NCI-H460 (cell line): ENCODE data around the gene RNF34. TPM values are rescaled to one million over a fixed set of nuclear protein-coding genes. Genes with fewer than 3 reads are reported as not detected.
"Not testable (repeated sequence)": the region's sequence is repeated elsewhere in the genome, so short reads cannot be mapped to it uniquely, and the experiment has no call there.

Source experiments
- DNase-seq: peaks from one replicate; pipeline ENCODE4 v3.0.0-alpha.2; 2016; ENCODE audit warnings: low read depth; ENCODE audit errors: extremely low read depth
- total RNA-seq: library from RNA; depleted of rRNA; stranded (reverse); fragments of >200 nt; shearing (Covaris generic); gene quantifications from 2 replicates; pipeline ENCODE4 v1.2.3, GENCODE V29; 2014

Gene RNF34
- total RNA-seq, 1 experiment from 2014 or later, result 40.6 TPM

DNA sequence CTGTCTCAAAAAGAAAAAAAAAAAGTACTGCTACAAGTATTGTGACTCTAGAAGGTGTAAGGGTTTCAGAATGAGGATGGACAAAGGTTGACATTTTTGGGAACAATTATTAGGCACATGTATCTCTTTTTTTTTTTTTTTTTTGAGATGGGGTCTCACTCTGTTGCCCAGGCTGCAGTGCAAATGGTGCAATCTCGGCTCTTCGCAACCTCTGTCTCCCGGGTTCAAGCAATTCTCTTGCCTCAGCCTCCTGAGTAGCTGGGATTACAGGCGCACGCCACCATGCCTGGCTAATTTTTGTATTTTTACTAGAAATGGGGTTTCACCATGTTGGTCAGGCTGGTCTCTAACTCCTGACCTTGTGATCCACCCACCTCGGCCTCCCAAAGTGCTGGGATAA, 15.0 kb upstream of the RNF34 start:
- not testable (repeated sequence) for DNase-seq

DNA sequence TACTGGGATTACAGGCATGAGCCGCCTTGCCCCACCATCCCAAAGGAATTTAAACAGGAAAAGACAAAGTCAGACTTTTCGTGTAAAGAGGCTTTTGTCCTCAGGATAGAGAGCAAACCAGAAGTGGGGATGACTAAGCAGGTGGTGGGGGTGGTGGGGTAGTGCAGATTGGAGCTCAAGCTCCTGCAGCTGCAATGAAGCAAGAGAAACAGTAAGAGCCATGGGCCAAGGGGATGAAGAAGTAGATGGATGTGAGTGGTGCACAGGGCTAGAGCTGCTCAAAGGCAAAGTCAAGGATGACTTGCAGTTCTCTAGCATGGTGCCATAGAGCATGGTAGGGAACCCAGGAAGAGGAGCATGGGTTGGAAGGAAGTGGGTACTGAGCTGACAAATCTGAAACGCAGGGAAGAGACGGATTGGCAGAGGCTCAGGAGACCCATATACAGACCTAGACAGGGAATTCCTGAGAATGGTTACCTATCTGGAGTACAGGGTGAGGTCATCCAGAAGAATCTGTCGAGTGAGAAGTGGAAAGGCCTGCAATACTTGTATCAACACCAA, 11.4 kb upstream of the RNF34 start:
- no peak for DNase-seq

DNA sequence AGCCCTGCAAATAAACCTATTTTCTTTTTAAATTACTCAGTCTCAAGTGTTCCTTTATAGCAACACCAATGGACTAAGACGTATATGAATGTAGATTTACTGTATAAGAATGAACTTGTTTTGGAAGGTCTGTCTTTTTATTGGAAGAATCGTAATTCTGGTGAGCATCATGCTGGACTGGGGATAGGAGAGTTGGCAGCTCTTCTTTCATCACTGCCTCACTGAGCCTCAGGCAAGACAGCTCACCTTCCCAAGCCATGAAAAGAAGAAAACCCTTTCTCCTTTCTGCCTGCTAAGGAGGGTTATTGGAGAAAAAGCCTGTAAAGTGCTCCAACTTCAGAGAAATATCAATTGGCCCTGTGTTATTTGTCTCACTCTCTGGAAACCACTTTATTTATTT, 9.1 kb upstream of the RNF34 start:
- no peak for DNase-seq

DNA sequence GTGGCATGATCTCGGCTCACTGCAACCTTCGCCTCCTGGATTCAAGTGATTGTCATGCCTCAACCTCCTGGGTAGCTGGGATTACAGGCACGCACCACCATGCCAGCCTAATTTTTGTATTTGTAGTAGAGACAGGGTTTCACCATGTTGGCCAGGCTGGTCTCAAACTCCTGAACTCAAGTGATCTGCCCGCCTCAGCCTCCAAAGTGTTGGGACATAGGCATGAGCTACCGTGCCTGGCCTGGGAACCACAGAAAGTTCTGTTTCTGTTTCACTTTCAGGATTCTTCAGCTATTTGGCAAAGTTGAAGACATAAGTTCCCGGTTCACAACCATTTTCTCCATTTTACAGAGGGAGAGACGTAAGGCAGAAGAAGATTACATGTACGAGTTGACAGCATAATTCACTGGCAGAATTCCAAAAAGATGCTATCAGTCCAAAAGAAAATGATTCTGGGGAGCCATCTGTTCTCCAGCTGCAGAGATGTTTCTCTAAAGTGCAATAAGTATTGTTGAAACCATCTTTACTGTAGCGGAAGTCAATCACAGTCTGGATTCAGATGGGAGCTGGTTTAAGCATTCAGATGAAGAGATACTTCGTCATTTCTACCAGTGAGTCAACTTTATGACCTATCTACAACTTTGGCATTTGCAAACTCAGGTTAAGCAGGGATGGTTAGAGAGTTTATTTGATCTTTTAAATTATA, 8.1 kb upstream of the RNF34 start:
- DNase-seq, result no peak

DNA sequence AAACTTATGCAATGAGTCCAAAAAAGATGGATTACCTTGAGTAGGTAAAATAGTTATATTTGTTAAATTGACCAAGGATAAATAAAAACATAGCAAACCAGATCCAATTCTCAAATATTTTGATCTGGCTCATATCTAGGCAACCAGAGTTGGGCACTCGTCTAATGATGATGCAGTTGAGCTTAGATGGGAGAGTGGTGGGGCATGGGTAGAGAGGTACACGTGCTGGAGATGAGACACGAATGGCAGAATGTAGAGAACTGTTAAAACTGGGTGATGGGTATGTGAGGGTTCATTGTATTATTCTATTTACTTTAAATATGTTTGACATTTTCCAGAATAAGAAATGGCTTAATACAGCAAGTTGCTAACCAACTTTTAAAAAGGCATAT, 7.6 kb upstream of the RNF34 start:
- no peak for DNase-seq

DNA sequence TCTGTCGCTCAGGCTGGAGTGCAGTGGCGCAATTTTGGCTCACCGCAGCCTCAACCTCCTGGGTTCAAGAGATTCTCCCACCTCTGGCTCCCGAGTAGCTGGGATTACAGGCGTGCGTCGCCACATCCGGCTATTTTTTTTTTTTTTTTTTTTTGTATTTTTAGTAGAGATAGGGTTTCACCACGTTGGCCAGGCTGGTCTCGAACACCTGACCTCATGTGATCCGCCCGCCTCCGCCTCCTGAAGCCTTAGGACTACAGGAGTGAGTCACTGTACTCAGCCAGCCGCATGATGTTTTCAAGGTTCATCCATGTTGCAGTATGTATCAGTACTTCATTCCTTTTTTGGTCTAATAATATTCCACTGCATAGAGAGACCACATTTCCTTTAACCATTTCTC, 2.4 kb upstream of the RNF34 start:
- DNase-seq, result no peak

DNA sequence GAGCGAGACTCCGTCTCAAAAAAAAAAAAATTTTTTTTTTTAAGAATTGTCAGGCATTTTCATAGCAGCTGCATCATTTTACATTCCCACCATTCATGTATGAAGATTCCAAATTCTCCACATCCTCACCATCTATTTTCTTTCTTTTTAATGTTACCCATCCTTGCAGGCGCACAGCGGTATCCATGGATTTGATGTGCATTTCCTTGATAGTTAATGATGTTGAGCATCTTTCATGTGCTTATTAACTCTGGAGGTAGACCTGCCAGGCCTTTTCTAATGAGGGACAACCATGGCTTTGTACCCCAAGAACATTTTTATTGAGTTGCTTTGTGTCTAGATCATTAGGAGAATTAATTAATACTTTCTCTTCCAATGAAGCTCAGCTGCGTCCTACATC, 1.6 kb upstream of the RNF34 start:
- no peak for DNase-seq

DNA sequence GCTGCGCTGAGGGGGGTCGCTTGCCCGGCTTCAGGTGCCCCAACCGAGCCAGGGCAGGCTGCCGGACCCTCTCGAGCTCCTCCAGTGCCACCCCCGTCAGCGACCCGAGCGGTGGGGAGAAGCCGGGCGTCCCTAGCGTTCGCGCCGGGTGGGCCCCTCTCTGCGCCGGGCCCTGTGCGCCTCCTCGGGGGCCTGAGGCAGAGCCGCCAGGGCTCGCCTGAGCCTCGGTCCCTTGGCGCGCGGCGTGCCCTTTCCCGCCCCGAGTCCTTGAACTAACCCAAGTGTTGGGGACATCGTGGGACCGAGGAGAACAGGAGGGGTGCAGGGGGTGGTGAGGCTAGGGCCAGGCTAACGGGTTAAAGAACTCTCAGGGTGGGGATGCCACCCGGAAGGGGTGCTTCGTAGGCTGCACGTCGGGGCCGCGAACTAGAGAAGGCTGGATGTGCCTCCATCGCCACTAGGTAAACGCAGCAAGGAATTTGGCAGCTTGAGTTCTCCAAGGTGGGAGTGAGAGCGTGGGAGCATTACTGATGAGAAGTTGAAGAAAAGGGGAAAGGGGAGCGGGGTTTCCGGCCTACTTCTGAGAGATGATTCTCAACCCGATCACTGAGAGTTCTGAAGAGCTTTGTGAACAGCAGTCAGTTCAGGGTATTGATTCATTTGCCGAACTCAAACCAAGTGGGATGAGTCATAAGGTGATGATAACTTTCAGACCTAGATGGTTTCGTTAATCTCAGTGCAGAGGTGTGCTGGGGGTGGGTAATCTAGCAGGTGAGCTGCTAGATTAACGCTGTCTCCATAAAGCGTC, 618 bp downstream of the RNF34 start:
- DNase-seq, result peak; percentile 11

DNA sequence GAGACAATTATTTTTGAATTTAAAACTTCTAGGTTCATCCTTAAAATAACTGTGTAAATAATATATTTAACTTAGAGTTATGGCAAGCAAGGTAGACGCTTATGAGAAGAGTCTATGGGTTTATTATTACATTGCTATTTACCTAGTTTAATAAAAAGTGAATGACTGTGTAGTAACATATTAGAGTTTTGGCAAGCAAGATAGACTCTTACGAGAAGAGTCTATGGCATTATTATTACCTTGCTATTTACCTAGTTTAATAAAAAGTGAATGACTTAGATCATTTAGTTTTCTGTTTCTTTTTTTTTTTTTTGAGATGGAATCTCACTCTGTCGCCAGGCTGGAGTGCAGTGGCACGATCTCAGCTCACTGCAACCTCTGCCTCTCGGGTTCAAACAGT, 3.8 kb downstream of the RNF34 start:
- no peak for DNase-seq

DNA sequence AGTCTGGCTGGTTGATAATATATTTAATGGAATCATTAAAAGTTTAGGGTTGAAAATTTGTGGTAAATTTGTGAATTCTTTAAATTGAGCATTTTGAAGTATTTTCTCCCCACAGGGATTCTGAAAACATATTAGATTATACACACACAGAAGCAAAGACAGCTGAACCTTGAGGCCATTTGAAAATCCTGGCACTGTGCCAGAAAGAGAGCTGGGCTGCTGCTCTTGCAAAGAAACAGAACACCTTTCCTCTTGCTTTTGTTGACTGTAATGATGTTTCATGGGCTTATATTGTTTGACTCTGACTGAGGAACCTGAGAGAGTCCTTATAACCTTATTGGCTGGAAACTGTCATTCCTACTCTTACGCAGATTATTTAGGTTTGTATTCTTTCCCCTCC, 4.8 kb downstream of the RNF34 start:
- no peak for DNase-seq

DNA sequence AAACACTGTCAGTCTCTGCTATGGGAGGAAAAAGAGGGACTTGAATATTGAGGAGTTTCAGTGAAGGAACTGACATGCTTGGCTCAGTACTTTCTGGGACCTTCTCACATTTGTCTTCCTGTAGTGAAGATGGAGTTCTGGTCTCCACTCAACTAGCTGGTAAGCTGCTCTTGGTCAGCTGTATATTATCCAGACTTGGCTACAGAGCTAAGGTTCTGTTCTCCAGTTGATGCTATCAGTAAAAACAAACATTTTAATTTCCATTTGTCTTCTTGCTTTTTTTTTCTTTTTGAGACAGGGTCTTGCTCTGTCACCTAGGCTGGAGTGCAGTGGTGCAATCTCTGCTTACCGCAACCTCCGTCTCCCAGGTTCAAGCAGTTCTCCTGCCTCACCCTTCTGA, 5.3 kb downstream of the RNF34 start:
- no peak for DNase-seq

DNA sequence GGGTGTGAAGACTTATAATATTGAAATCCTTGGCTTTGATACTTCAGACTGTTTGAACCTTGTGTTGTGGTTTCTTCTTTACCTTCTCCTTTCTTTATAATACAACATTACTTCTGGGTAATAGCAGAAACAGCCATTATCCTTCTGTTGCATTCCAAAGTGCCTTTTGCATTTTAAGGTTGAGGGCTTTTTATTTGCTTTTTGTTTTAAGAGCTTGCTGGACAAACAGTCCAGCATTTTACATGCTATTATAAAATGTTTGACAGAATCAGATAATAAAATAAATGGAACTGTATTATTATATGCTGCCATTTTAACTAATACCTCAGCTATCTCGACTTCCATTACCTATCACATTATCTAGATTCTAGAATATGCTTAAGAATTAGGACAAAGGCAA, 14.0 kb downstream of the RNF34 start:
- DNase-seq, result no peak

DNA sequence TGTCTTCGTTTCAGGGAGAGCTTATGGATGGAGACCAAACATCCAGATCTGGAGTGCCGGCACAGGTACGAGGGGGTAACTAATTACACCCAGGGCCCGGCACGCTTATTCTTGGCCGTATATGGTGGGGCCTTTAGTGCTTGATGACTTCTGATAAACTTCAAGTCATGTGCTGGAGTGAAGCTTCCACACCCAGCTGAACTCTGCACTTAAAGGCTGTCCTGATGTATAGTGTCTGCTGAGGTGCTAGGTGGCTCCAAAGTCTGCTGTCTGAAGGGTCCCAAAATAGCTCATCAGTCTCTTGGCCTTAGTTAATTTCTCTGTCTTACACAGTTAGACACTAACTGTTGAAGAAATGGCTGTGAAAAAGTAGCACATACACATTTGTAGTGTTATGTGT, 17.9 kb downstream of the RNF34 start:
- DNase-seq, result no peak

DNA sequence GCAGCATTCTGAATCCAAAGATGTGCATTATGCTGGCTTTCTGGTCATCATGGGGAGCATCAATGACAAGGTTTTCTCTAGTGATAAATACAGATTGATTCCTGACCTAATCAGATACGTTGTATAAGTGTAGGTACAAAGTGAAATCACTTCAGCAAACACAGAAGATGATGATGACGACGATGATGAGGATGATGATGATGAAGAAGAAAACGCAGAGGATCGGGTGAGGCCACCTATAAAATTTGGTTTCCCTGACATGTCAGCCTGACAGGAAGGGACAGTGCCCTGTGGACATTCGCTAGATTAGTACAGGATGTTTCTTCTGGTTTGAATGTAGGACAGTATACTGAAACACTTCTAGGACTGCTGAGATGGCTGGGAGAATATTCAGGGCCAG, 20.2 kb downstream of the RNF34 start:
- DNase-seq, result no peak

DNA sequence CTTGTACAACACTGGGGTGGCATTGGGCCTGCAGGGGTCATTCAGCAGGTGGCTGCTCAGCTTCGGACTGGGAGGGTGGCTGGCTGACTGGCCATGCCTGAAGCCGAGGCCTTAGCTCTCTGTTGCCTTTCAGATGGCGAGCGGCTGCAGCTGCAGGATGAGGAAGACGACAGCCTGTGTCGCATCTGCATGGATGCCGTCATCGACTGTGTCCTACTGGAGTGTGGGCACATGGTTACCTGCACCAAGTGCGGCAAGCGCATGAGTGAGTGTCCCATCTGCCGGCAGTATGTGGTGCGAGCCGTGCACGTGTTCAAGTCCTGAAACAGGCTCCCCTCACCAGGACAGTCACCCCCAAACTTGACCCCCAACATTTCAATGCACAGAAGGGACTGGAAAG, 23.3 kb downstream of the RNF34 start:
- no peak for DNase-seq

DNA sequence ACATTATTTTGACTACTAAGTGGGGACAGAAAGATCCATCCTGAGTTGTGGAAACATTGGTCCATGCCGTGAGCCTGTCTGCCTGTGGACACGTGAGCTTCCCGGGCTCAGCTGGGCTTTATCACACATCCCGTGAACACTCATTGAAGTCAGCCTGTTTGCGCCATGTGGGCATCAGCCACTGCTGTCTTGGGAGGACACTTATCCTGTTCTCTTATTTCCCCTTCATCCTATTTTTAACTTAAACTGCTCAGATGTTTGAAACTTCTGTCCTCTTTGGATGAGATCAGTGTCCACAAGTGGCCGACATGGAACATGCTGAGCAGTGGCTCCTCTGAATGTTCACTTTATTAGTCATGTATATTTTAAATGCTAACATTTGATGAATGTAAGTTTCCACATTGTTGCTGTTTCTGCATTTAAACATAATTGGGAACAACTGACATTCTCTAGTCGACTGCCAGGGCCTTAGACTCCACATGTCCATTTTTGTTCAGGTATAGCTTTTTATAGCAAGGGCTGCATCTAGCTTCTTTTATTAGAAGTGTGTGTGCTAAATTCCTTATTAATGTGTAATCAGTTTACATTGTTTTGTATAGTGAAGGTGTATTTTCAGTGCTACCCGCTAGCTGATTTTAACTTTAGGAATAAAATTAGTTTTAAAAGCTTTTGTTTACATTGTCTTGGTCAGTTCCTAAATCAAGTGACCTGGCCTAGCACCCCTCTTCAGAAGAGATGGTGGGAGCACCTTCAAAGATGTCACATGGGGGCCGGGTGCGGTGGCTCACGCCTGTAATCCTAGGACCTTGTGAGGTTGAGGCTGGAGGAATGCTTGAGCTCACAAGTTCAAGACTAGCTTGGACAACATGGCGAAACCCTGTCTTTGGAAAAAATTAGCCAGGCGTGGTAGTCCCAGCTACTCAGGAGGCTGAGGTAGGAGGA, 24.0 kb downstream of the RNF34 start:
- no peak for DNase-seq

DNA sequence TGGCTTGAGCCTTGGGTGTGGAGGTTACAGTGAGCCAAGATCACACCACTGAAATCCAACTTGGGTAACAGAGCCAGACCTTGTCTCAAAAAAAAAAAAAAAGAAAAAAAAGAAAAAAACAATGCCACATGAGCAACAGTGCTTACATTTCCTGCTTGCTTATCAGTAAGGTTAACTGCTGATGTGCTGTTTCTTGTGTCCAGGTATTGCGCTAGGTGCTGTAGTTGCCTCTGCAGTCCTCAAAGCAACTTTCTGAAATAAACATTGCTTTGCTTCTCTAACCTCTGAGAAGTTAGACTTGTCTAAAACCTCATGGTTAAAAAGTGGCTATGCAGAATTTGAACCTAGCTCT, 24.7 kb downstream of the RNF34 start:
- DNase-seq, result no peak

DNA sequence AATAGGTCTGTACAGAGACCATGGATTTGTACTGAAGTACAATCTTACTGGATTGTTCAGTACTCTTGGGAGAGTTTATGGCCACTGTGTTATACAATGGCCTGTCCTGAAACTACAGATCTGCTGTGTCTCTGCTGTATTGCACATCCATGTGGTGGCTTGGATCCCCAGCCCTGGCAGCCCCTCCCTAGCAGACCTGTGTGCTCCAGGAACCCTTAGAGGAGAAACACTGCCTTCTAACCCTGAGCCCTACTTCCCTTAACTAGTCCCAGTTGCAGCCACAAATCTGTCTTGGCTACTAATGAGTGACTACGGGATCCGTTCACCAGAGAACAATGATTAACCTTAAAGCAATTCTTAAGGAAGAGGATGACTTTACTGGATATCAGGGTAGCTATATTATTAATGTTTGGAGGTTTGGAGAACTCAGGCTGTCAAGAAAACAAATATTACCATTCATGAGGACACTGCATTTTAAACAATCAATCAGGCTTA, 27.7 kb downstream of the RNF34 start:
- DNase-seq, result no peak

DNA sequence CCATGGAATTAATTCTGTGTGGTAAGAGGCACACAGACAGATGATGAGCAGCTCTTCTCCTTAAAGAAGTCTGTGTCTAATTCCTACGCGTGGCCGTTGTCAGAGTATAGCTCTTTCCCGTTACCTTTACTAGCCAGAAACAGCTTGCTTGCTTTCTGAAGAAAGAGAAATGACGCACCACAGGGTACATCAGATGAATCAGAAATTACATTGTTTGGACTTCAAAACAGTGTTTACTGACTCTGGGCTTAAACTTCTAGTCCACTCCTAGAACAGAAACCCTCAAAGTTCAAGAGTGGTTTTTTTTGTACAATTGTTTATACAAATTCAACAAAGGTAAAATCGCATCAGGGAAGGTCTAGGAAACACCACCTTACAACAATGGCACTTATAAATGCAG, 29.0 kb downstream of the RNF34 start:
- no peak for DNase-seq

DNA sequence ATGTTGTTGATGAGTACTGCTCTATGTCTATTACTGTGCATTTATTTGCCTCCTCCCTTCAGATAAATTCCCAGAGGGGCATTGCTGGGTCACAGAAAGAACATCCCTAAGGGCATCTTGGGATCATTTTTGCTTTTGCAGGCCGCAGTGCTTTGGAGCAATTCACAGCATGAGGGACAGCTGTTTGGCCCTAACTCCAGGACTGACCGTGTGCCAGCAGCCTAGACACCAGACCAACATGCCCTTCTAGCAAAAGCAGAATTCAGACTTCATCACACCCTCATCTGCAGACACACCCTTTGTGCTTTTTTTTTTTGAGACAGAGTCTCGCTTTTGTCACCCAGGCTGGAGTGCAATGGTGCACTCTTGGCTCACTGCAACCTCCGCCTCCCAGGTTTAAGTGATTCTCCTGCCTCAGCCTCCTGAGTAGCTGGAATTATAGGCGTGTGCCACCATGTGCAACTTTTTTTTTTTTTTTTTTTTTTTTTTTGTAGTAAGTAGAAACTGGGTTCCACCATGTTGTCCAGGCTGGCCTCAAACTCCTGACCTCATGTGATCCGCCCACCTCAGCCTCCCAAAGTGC, 31.0 kb downstream of the RNF34 start:
- DNase-seq, result no peak
